Measurements from ENCODE around the gene ZNF552.

DNA sequence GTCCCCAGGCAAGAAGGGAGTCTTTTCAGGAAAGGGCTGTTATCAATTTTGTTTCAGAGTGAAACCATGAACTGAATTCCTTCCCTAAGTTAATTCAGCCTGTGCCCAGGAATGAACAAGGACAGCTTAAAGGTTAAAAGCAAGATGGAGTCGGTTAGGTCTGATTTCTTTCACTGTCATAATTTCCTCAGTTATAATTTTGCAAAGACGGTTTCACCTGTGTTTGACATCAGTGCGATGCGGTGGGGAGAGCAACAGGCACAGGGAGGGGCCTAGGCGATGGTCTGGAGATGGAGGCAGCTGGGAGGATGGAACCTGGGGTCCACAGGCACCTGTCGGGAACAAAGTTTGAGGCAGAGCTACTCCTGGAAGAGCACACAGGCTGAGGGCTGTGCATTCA is 5.9 kb upstream of the ZNF552 start:
- TF ChIP-seq SUZ12 (IDR thresholded peaks at IDR 0.05; ENCODE audit: extremely low read depth, insufficient read depth, insufficient read length) (no peak), ZNF274 (IDR thresholded peaks at IDR 0.05; ENCODE audit: low read depth, low read length) (no peak)

Measured in NT2/D1 (cell line).